Caco-2 (cell line): ENCODE data around the gene CADPS2. TPM values are rescaled to one million over a fixed set of nuclear protein-coding genes. Genes with fewer than 3 reads are reported as not detected.

Experiments used
- BruUV-seq: library from RNA; stranded (reverse); fragments of 400-500 nt; replicated peaks from 2 replicates; lab custom pipeline; 2021; lab: Mats Ljungman, UMichigan
- CTCF ChIA-PET: fragments of 300-600 bp; sonication (Branson Sonifier 250); formaldehyde crosslinking; loops from one replicate; lab custom pipeline; 2022; ENCODE audit warnings: antibody characterized with exemption; lab: Charles Lee
- POLR2A ChIA-PET: fragments of 300-600 bp; sonication (Branson Sonifier 250); formaldehyde crosslinking; loops from one replicate; lab custom pipeline; 2022; ENCODE audit warnings: antibody characterized with exemption; lab: Charles Lee
- DNase-seq, 2 experiments: peaks; one replicate each; pipeline versions ENCODE4 v3.0.0 to v3.0.0-alpha.2; 2020 to 2022
- H3K27me3 ChIP-seq: replicated peaks from 2 replicates; pipeline ENCODE4 v1.6.0; 2011; ENCODE audit warnings: low read length; ENCODE audit not compliant: control insufficient read depth, insufficient read depth
- H3K36me3 ChIP-seq: 2 replicates; pipeline ENCODE4 v1.5.1; 2011; ENCODE audit warnings: low read length; ENCODE audit not compliant: control insufficient read depth, insufficient read depth
- H3K4me1 ChIP-seq: fragments of 250-450 bp; sonication (Bioruptor Pico); 2 replicates; pipeline ENCODE4 v1.5.1; 2020; ENCODE audit warnings: mild to moderate bottlenecking
- H3K4me3 ChIP-seq: 2 replicates; pipeline ENCODE4 v1.5.1; 2011; ENCODE audit warnings: low read depth, mild to moderate bottlenecking, control low read depth, low read length
- H3K9me3 ChIP-seq: fragments of 250-450 bp; sonication (Bioruptor Pico); 2 replicates; pipeline ENCODE4 v1.5.1; 2020; ENCODE audit warnings: mild to moderate bottlenecking, moderate library complexity
- H3K27ac Mint-ChIP-seq: one replicate; pipeline ENCODE4 v1.8.0; 2022; ENCODE audit warnings: mixed read lengths; ENCODE audit not compliant: unreplicated experiment
- H3K27me3 Mint-ChIP-seq: one replicate; pipeline ENCODE4 v1.8.0; 2022; ENCODE audit warnings: mixed read lengths; ENCODE audit not compliant: insufficient read depth, unreplicated experiment
- H3K36me3 Mint-ChIP-seq: one replicate; pipeline ENCODE4 v1.8.0; 2022; ENCODE audit warnings: mild to moderate bottlenecking, mixed read lengths; ENCODE audit not compliant: insufficient read depth, unreplicated experiment
- H3K4me1 Mint-ChIP-seq: one replicate; pipeline ENCODE4 v1.8.0; 2022; ENCODE audit warnings: low read depth, mixed read lengths; ENCODE audit not compliant: unreplicated experiment
- H3K4me3 Mint-ChIP-seq: one replicate; pipeline ENCODE4 v1.8.0; 2022; ENCODE audit warnings: mild to moderate bottlenecking, moderate library complexity, mixed read lengths; ENCODE audit not compliant: unreplicated experiment
- H3K9me3 Mint-ChIP-seq: one replicate; pipeline ENCODE4 v1.8.0; 2022; ENCODE audit warnings: mixed read lengths; ENCODE audit not compliant: unreplicated experiment
- CTCF ChIP-seq, 2 experiments: fragments of 200-600 bp in 1 of 2; IDR thresholded peaks; 1 replicate in 1 of 2; 2 replicates in 1 of 2; pipeline versions ENCODE4 v1.5.1 to v1.8.0; 2011 to 2022; ENCODE audit warnings: antibody characterized with exemption in 1 of 2, control low read depth in 1 of 2, inconsistent platforms in 1 of 2, low read depth in 1 of 2, low read length in 1 of 2, mild to moderate bottlenecking in 1 of 2, moderate library complexity in 1 of 2; ENCODE audit not compliant: insufficient read depth in 1 of 2, severe bottlenecking in 1 of 2, unreplicated experiment in 1 of 2
- intact Hi-C: fragments of 100-400 bp; cut with micrococcal nuclease; formaldehyde crosslinking; loops from one replicate; pipeline ENCODE4 v1.10.0; 2022; ENCODE audit not compliant: unreplicated experiment
- total RNA-seq: library from RNA; stranded (reverse); gene quantifications from 2 replicates; pipeline ENCODE4 v1.2.3, GENCODE V29; 2022

The CADPS2 gene
- total RNA-seq, 1 experiment from 2014 or later = 2.7 TPM

DNA sequence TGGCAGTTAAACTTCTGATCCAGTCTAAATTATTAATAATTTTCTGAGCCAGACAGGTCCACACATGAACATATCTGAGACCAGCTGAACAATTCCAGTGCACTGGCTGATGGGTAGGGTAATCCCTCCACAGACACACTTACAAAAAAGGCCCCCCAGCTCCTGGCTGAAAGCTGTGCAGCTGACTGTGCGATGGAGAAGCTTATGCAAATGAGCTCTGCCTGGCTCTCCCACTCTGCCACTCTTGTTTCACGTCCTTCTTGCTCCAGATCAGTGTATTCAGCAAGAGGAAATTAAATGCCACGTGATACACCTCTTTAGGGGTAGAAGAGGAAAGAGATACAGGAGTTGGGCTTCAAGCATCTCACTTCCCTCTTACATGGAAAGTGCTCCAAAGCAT lies 505.3 kb downstream of the CADPS2 start:
- no peaks in the 10 kb centered on the region for H3K4me1 Mint-ChIP-seq
- H3K36me3 Mint-ChIP-seq = no peaks in the 10 kb centered on the region
- CTCF ChIA-PET = interaction anchor here (0.6 kb wide), 1 partner anchor 238 kb away, joined by 3 read pairs; no protein-coding TSS in a partner anchor
- no peaks in the 10 kb centered on the region for H3K9me3 ChIP-seq
- no peak for DNase-seq
- peaks cover 10% of the 10 kb centered on the region for H3K27me3 Mint-ChIP-seq
- no peaks in the 10 kb centered on the region for H3K9me3 Mint-ChIP-seq
- POLR2A ChIA-PET = no interaction called here
- TF ChIP-seq CTCF (IDR thresholded peaks at IDR 0.05; ENCODE audit: insufficient read depth in 1 of 2, low read depth in 1 of 2, low read length in 1 of 2, severe bottlenecking in 1 of 2, unreplicated experiment in 1 of 2) = no peak
- BruUV-seq = no TSS peak
- intact Hi-C loops = no loop called here
- H3K4me3 Mint-ChIP-seq = no peak overlapping the region
- H3K27me3 ChIP-seq = no peaks in the 10 kb centered on the region; the same call in 1 of the 2 replicates
- no peak overlapping the region for H3K27ac Mint-ChIP-seq
- no peaks in the 10 kb centered on the region for H3K36me3 ChIP-seq
- no peaks in the 10 kb centered on the region for H3K4me1 ChIP-seq
- no peak overlapping the region for H3K4me3 ChIP-seq

DNA sequence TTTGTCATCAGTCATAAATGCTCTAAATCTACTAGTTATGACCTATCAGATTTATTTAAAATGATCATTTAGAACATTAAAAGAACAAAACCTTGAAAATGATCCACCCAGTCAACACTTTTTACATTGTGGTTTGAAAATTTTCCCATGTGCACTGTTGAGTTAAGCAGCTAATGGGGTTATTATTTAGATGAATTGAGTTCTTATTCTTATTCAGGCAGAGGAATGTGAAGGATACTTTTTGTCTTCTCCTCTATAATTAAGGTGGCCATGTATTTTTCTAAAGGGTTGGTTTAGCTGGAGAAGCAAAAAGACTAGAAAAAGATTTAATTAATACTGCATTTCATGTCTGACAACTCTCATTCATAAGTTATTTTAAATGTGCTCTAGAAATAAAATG lies 506.8 kb downstream of the CADPS2 start:
- H3K4me3 Mint-ChIP-seq = no peak overlapping the region
- no peak overlapping the region for H3K27ac Mint-ChIP-seq
- H3K4me1 Mint-ChIP-seq = no peaks in the 10 kb centered on the region
- CTCF ChIA-PET = no interaction called here
- H3K9me3 Mint-ChIP-seq = no peaks in the 10 kb centered on the region
- DNase-seq = no peak
- TF ChIP-seq CTCF (IDR thresholded peaks at IDR 0.05; ENCODE audit: insufficient read depth in 1 of 2, low read depth in 1 of 2, low read length in 1 of 2, severe bottlenecking in 1 of 2, unreplicated experiment in 1 of 2) = no peak
- Histone ChIP-seq H3K27me3 (no peaks in the 10 kb centered on the region; the same call in 1 of the 2 replicates), H3K36me3 (no peaks in the 10 kb centered on the region), H3K9me3 (no peaks in the 10 kb centered on the region), H3K4me3 (no peak overlapping the region), H3K4me1 (no peaks in the 10 kb centered on the region)
- no peaks in the 10 kb centered on the region for H3K36me3 Mint-ChIP-seq
- POLR2A ChIA-PET = no interaction called here
- intact Hi-C loops = no loop called here
- no TSS peak for BruUV-seq
- H3K27me3 Mint-ChIP-seq = peaks cover 10% of the 10 kb centered on the region

DNA sequence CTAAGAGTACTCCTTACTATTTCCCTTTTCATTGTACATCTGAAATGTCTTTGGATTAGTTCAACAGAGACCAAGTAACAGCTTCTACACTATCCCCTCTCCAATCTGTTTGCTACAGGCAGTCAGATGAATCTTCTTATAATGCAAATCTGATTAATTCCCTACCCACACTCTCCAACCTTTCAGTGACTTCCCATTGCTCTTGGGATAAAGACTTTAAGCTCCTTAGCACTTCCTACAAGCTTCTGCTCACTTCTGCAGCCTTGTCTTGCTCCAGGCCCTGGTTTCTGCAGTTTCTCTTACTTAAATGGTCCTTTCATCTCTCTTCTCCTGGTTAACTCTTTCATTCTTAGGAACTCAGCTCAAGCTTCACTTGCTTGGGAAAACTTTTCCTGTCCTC lies 516.5 kb downstream of the CADPS2 start:
- peaks cover 7% of the 10 kb centered on the region for H3K27me3 Mint-ChIP-seq
- ChIA-PET CTCF (no interaction called here), POLR2A (no interaction called here)
- Histone ChIP-seq H3K9me3 (no peaks in the 10 kb centered on the region), H3K36me3 (no peaks in the 10 kb centered on the region), H3K4me3 (no peak overlapping the region), H3K27me3 (no peaks in the 10 kb centered on the region), H3K4me1 (no peaks in the 10 kb centered on the region)
- no peak overlapping the region for H3K4me3 Mint-ChIP-seq
- no TSS peak for BruUV-seq
- intact Hi-C loops = no loop called here
- H3K4me1 Mint-ChIP-seq = no peaks in the 10 kb centered on the region
- H3K9me3 Mint-ChIP-seq = no peaks in the 10 kb centered on the region
- no peak for TF ChIP-seq CTCF (IDR thresholded peaks at IDR 0.05; ENCODE audit: insufficient read depth in 1 of 2, low read depth in 1 of 2, low read length in 1 of 2, severe bottlenecking in 1 of 2, unreplicated experiment in 1 of 2)
- H3K27ac Mint-ChIP-seq = no peak overlapping the region
- peaks cover 5% of the 10 kb centered on the region for H3K36me3 Mint-ChIP-seq
- no peak for DNase-seq
